Mesothelial cell of epicardium (in vitro differentiated cells): ENCODE measurements around the gene CHRNB1. TPM values are rescaled to one million over a fixed set of nuclear protein-coding genes. Genes with fewer than 3 reads are reported as not detected.

Experiments
- DNase-seq, 2 experiments: peaks; one replicate each; pipeline ENCODE4 v3.0.0; 2021; ENCODE audit warnings: low spot score in 2 of 2; ENCODE audit not compliant: unreplicated experiment in 2 of 2
- H3K27ac Mint-ChIP-seq: 2 replicates; pipeline ENCODE4 v1.8.0; 2021; ENCODE audit warnings: mixed read lengths
- H3K27me3 Mint-ChIP-seq: 2 replicates; pipeline ENCODE4 v1.8.0; 2021; ENCODE audit warnings: low read depth, mixed read lengths
- H3K36me3 Mint-ChIP-seq: 2 replicates; pipeline ENCODE4 v1.8.0; 2021; ENCODE audit warnings: mixed read lengths
- H3K4me1 Mint-ChIP-seq: 2 replicates; pipeline ENCODE4 v1.8.0; 2021; ENCODE audit warnings: mixed read lengths
- H3K4me3 Mint-ChIP-seq: 2 replicates; pipeline ENCODE4 v1.8.0; 2021; ENCODE audit warnings: mild to moderate bottlenecking, moderate library complexity, mixed read lengths
- H3K9me3 Mint-ChIP-seq: 2 replicates; pipeline ENCODE4 v1.8.0; 2021; ENCODE audit warnings: mixed read lengths
- CTCF ChIP-seq: fragments of 200-600 bp; sonication (generic); IDR thresholded peaks from one replicate; pipeline ENCODE4 v1.5.0; 2021; ENCODE audit warnings: antibody characterized with exemption; ENCODE audit not compliant: unreplicated experiment
- total RNA-seq: library from RNA; stranded (reverse); gene quantifications from 3 replicates; pipeline ENCODE4 v1.2.1, GENCODE V29; 2021

Gene CHRNB1
- total RNA-seq, 1 donor from 2014 or later = 17.7 TPM

- Mint-ChIP-seq H3K9me3 (no peaks in the 10 kb centered on the region), H3K4me3 (no peak overlapping the region), H3K27me3 (no peaks in the 10 kb centered on the region), H3K36me3 (peaks cover 35% of the 10 kb centered on the region), H3K4me1 (peaks cover 19% of the 10 kb centered on the region), H3K27ac (no peak overlapping the region)
- no peak for TF ChIP-seq CTCF
- DNase-seq = no peak
Observed at GRCh38 chr17:7411427-7411750, 33.5 kb upstream of the CHRNB1 start.

GRCh38 chr17:7413346-7413985, 31.4 kb upstream of the CHRNB1 start:
- no peak for TF ChIP-seq CTCF
- Mint-ChIP-seq H3K27ac (no peak overlapping the region), H3K4me1 (peaks cover 11% of the 10 kb centered on the region), H3K27me3 (no peaks in the 10 kb centered on the region), H3K9me3 (no peaks in the 10 kb centered on the region), H3K36me3 (peaks cover 38% of the 10 kb centered on the region), H3K4me3 (no peak overlapping the region)
- no peak for DNase-seq

GRCh38 chr17:7414837-7415236, 30.0 kb upstream of the CHRNB1 start:
- Mint-ChIP-seq H3K27me3 (no peaks in the 10 kb centered on the region), H3K27ac (no peak overlapping the region), H3K4me3 (no peak overlapping the region), H3K9me3 (no peaks in the 10 kb centered on the region), H3K4me1 (peaks cover 11% of the 10 kb centered on the region), H3K36me3 (peaks cover 29% of the 10 kb centered on the region)
- TF ChIP-seq CTCF = no peak
- no peak for DNase-seq

- no peaks in the 10 kb centered on the region for H3K9me3 Mint-ChIP-seq
- no peak for TF ChIP-seq CTCF
- H3K27me3 Mint-ChIP-seq = no peaks in the 10 kb centered on the region
- H3K36me3 Mint-ChIP-seq = peaks cover 21% of the 10 kb centered on the region
- no peak overlapping the region for H3K27ac Mint-ChIP-seq
- H3K4me1 Mint-ChIP-seq = peaks cover 11% of the 10 kb centered on the region
- no peak overlapping the region for H3K4me3 Mint-ChIP-seq
- no peak for DNase-seq
Observed at GRCh38 chr17:7415784-7416183, 29.1 kb upstream of the CHRNB1 start.

GRCh38 chr17:7416323-7416722, 28.5 kb upstream of the CHRNB1 start:
- DNase-seq = no peak
- TF ChIP-seq CTCF = no peak
- Mint-ChIP-seq H3K27ac (no peak overlapping the region), H3K9me3 (no peaks in the 10 kb centered on the region), H3K4me1 (peaks cover 11% of the 10 kb centered on the region), H3K27me3 (no peaks in the 10 kb centered on the region), H3K4me3 (no peak overlapping the region), H3K36me3 (peaks cover 20% of the 10 kb centered on the region)
